Vagina (tissue), 2 donors: ENCODE results near the gene SAMD7. TPM values are rescaled to one million over a fixed set of nuclear protein-coding genes. Genes with fewer than 3 reads are reported as not detected.

Experiments used
- DNase-seq, 2 donors: peaks; one replicate each; pipeline ENCODE4 v3.0.0-alpha.2; 2017; ENCODE audit errors: extremely low spot score in 2 of 2
- H3K27ac ChIP-seq: fragments of 200-600 bp; sonication (generic); one replicate; pipeline ENCODE4 v1.5.1; 2019
- H3K27me3 ChIP-seq: fragments of 200-600 bp; sonication (generic); one replicate; pipeline ENCODE4 v1.5.1; 2019
- H3K36me3 ChIP-seq, 2 donors: fragments of 200-600 bp; sonication (generic); one replicate each; pipeline ENCODE4 v1.5.1; 2017 to 2019
- H3K4me1 ChIP-seq: fragments of 200-600 bp; sonication (generic); one replicate; pipeline ENCODE4 v1.5.1; 2019
- H3K4me3 ChIP-seq, 2 donors: fragments of 200-600 bp; sonication (generic); 1 replicate in 1 of 2; 2 replicates in 1 of 2; pipeline ENCODE4 v1.5.1; 2016 to 2019
- H3K9me3 ChIP-seq: fragments of 200-600 bp; sonication (generic); one replicate; pipeline ENCODE4 v1.5.1; 2019
- POLR2A ChIP-seq, 2 donors: fragments of 450-650 bp; IDR thresholded peaks; one replicate each; pipeline ENCODE4 v1.6.1; 2017; ENCODE audit warnings: antibody characterized with exemption in 2 of 2, mild to moderate bottlenecking in 2 of 2, moderate library complexity in 2 of 2
- POLR2AphosphoS5 ChIP-seq, 2 donors: sonication (generic); formaldehyde crosslinking; IDR thresholded peaks; one replicate each; pipeline ENCODE4 v1.9.0; 2017; ENCODE audit warnings: antibody characterized with exemption in 2 of 2, mild to moderate bottlenecking in 2 of 2, low read depth in 1 of 2; ENCODE audit not compliant: insufficient read depth in 1 of 2
- intact Hi-C: fragments of 100-400 bp; cut with DNase I; formaldehyde crosslinking; loops from one replicate; pipeline ENCODE4 v1.15.1; 2023
- total RNA-seq: library from RNA; depleted of rRNA; stranded (reverse); fragments of >200 nt; gene quantifications from one replicate; pipeline ENCODE4 v1.2.3, GENCODE V29; 2016
- TF ChIP-seq, protein P1 (sequence below), 3 experiments: fragments of 450-650 bp in 2 of 3; fragments of 200-600 bp in 1 of 3; sonication (generic) in 1 of 3; IDR thresholded peaks; one replicate each; pipeline ENCODE4 v1.5.1; 2017 to 2019; ENCODE audit warnings: antibody characterized with exemption in 3 of 3, mild to moderate bottlenecking in 2 of 3, moderate library complexity in 2 of 3

SAMD7 gene
- total RNA-seq, 1 donor from 2014 or later: not detected

- no peak overlapping the region for H3K27ac ChIP-seq
- H3K4me3 ChIP-seq: no peak overlapping the region
- DNase-seq: no peak
- no peaks in the 10 kb centered on the region for H3K27me3 ChIP-seq
- no peaks in the 10 kb centered on the region for H3K9me3 ChIP-seq
- no peaks in the 10 kb centered on the region for H3K36me3 ChIP-seq
- no peaks in the 10 kb centered on the region for H3K4me1 ChIP-seq
- TF ChIP-seq, protein P1, sequence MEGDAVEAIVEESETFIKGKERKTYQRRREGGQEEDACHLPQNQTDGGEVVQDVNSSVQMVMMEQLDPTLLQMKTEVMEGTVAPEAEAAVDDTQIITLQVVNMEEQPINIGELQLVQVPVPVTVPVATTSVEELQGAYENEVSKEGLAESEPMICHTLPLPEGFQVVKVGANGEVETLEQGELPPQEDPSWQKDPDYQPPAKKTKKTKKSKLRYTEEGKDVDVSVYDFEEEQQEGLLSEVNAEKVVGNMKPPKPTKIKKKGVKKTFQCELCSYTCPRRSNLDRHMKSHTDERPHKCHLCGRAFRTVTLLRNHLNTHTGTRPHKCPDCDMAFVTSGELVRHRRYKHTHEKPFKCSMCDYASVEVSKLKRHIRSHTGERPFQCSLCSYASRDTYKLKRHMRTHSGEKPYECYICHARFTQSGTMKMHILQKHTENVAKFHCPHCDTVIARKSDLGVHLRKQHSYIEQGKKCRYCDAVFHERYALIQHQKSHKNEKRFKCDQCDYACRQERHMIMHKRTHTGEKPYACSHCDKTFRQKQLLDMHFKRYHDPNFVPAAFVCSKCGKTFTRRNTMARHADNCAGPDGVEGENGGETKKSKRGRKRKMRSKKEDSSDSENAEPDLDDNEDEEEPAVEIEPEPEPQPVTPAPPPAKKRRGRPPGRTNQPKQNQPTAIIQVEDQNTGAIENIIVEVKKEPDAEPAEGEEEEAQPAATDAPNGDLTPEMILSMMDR (IDR thresholded peaks at IDR 0.05): no peak
- TF ChIP-seq POLR2A (IDR thresholded peaks at IDR 0.05): no peak
- TF ChIP-seq POLR2AphosphoS5 (IDR thresholded peaks at IDR 0.05; ENCODE audit: insufficient read depth in 1 of 2, low read depth in 1 of 2): no peak
- intact Hi-C loops: no loop called here
Observed at GRCh38 chr3:169940470-169941181, 29.3 kb downstream of the SAMD7 start.

- Histone ChIP-seq H3K36me3 (no peaks in the 10 kb centered on the region), H3K27ac (no peak overlapping the region), H3K4me3 (no peak overlapping the region), H3K4me1 (no peaks in the 10 kb centered on the region), H3K27me3 (no peaks in the 10 kb centered on the region), H3K9me3 (no peaks in the 10 kb centered on the region)
- no peak for DNase-seq
- intact Hi-C loops: no loop called here
- no peak for TF ChIP-seq POLR2AphosphoS5 (IDR thresholded peaks at IDR 0.05; ENCODE audit: insufficient read depth in 1 of 2, low read depth in 1 of 2)
- TF ChIP-seq, protein P1 (IDR thresholded peaks at IDR 0.05): no peak
- no peak for TF ChIP-seq POLR2A (IDR thresholded peaks at IDR 0.05)
Observed at GRCh38 chr3:169945313-169945712, 33.9 kb downstream of the SAMD7 start.

- Histone ChIP-seq H3K27me3 (no peaks in the 10 kb centered on the region), H3K27ac (no peak overlapping the region), H3K4me1 (no peaks in the 10 kb centered on the region), H3K9me3 (no peaks in the 10 kb centered on the region), H3K36me3 (no peaks in the 10 kb centered on the region), H3K4me3 (no peak overlapping the region)
- intact Hi-C loops: no loop called here
- TF ChIP-seq, protein P1 (IDR thresholded peaks at IDR 0.05): no peak
- TF ChIP-seq POLR2AphosphoS5 (IDR thresholded peaks at IDR 0.05; ENCODE audit: insufficient read depth in 1 of 2, low read depth in 1 of 2) (no peak), POLR2A (IDR thresholded peaks at IDR 0.05) (no peak)
- DNase-seq: no peak
Observed at GRCh38 chr3:169946336-169946735, 35.0 kb downstream of the SAMD7 start.

DNA sequence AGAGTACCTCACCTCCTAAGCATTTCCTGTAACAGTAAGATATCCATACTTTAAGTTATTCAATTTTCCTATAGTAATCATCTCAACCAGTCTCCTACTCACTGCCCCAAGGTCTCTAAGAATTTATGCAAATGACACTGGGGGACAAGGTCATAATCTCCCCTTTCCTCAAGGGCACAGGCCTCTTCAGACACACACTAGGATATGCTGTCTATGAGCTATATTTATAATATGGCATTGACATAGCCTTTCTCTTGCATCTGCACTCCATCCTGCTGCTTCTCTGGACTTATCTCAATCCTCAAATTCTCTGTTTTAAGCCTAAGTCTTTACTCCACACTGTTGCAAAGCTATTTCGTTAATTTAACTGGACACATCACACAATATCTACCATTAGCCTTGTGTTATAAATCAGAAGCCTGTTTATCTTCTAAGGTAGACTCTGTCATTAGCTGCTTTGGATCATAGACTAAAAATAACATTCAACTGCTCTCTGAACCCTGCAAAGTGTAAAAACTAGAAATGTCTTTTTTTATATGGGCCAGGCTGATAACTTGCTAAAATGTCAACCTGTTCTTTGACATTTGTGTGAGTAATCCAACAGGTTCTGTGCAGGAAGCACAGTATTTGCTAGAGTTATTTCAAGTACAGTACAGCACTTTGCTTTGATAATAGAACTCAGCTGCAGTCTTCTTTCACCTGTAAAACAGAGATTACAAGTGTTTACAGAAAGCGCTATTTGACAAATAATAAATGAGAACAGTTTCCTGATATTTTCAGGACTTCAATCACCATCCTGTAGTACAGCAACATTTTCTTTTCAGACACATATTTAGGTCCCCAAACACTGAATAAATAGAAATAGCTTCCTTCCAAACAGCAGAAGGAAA, 37.4 kb downstream of the SAMD7 start:
- Histone ChIP-seq H3K4me3 (no peak overlapping the region), H3K9me3 (no peaks in the 10 kb centered on the region), H3K36me3 (no peaks in the 10 kb centered on the region), H3K27ac (no peak overlapping the region), H3K4me1 (no peaks in the 10 kb centered on the region), H3K27me3 (no peaks in the 10 kb centered on the region)
- intact Hi-C loops: no loop called here
- DNase-seq: no peak
- no peak for TF ChIP-seq POLR2A (IDR thresholded peaks at IDR 0.05)

DNA sequence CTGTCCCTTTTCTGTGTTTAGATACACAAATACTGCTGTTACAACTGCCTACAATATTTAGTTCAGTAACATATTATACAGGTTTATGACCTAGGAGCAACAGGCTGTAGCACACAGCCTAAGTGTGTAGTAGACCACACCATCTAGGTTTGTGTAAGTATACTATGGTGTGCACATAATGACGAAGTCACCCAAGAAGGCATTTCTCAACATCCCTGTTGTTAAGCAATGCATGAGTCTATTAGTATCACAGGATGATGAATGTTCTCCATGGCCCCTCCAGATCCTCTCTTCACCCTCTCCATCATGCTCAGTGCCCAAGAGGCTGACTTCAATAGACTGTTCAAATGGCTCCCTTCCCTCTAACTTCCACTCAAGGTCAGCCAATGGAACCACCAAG, 40.7 kb downstream of the SAMD7 start:
- intact Hi-C loops: no loop called here
- Histone ChIP-seq H3K27ac (no peak overlapping the region), H3K36me3 (no peaks in the 10 kb centered on the region), H3K27me3 (no peaks in the 10 kb centered on the region), H3K9me3 (no peaks in the 10 kb centered on the region), H3K4me1 (no peaks in the 10 kb centered on the region), H3K4me3 (no peak overlapping the region)
- no peak for DNase-seq
- TF ChIP-seq POLR2AphosphoS5 (IDR thresholded peaks at IDR 0.05; ENCODE audit: insufficient read depth in 1 of 2, low read depth in 1 of 2): no peak
- TF ChIP-seq POLR2A (IDR thresholded peaks at IDR 0.05): no peak
- TF ChIP-seq, protein P1 (IDR thresholded peaks at IDR 0.05): no peak
